ENCODE results near the gene EIF5A2.

DNA sequence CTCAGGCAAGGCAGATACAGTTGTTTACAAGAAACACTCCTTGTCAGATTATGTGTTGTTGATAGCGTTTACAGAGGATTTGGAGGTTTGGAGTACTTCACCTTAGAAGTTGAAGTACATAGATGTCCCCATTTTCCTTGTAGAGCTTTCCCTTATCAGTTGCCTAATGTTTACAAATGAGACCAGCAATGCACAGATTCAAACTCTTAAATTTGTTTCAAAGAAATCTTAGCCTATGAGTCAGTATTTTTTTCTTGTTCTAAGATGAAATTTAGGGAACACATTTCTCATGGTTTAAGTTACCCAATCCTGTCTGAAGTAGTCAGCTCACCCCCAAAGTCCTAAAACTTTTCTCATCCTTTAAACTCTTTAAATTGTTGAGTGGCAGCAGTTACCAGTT is 6.3 kb upstream of the EIF5A2 start:
- TF ChIP-seq, protein P1, sequence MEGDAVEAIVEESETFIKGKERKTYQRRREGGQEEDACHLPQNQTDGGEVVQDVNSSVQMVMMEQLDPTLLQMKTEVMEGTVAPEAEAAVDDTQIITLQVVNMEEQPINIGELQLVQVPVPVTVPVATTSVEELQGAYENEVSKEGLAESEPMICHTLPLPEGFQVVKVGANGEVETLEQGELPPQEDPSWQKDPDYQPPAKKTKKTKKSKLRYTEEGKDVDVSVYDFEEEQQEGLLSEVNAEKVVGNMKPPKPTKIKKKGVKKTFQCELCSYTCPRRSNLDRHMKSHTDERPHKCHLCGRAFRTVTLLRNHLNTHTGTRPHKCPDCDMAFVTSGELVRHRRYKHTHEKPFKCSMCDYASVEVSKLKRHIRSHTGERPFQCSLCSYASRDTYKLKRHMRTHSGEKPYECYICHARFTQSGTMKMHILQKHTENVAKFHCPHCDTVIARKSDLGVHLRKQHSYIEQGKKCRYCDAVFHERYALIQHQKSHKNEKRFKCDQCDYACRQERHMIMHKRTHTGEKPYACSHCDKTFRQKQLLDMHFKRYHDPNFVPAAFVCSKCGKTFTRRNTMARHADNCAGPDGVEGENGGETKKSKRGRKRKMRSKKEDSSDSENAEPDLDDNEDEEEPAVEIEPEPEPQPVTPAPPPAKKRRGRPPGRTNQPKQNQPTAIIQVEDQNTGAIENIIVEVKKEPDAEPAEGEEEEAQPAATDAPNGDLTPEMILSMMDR (IDR thresholded peaks at IDR 0.05; ENCODE audit: low read length) = no peak
- no peak for TF ChIP-seq EZH2 (optimal IDR thresholded peaks at IDR 0.05; ENCODE audit: low read depth, low read length)
- TF ChIP-seq EZH2phosphoT487 (IDR thresholded peaks at IDR 0.05; ENCODE audit: low read length) = no peak
